H9 (cell line): ENCODE data around the gene IGDCC3. TPM values are rescaled to one million over a fixed set of nuclear protein-coding genes. Genes with fewer than 3 reads are reported as not detected.

Source experiments
- DNase-seq: peaks from one replicate; pipeline ENCODE4 v3.0.0-alpha.2; 2017
- H2AFZ ChIP-seq: one replicate; pipeline ENCODE4 v1.6.1; 2013; ENCODE audit warnings: mild to moderate bottlenecking, low read length, control low read depth, moderate library complexity
- H2AK5ac ChIP-seq: 2 replicates; pipeline ENCODE4 v1.6.1; 2013; ENCODE audit warnings: low read length, control low read depth, mixed read lengths; ENCODE audit not compliant: insufficient read length
- H2BK120ac ChIP-seq: one replicate; pipeline ENCODE4 v1.6.1; 2013; ENCODE audit warnings: low read depth, mild to moderate bottlenecking, low read length, control low read depth, inconsistent platforms; ENCODE audit not compliant: poor library complexity, severe bottlenecking
- H2BK12ac ChIP-seq: 2 replicates; pipeline ENCODE4 v1.6.1; 2013; ENCODE audit warnings: low read length, control low read depth, mixed read lengths, low read depth; ENCODE audit not compliant: insufficient read length
- H2BK15ac ChIP-seq: 2 replicates; pipeline ENCODE4 v1.6.1; 2013; ENCODE audit warnings: low read depth, low read length, control low read depth
- H2BK20ac ChIP-seq: one replicate; pipeline ENCODE4 v1.6.1; 2013; ENCODE audit warnings: low read depth, mild to moderate bottlenecking, low read length, control low read depth, inconsistent platforms; ENCODE audit not compliant: poor library complexity, severe bottlenecking
- H2BK5ac ChIP-seq: 2 replicates; pipeline ENCODE4 v1.6.1; 2013; ENCODE audit warnings: low read length, control low read depth, mixed read lengths; ENCODE audit not compliant: insufficient read length
- H3K14ac ChIP-seq: 2 replicates; pipeline ENCODE4 v1.6.1; 2013; ENCODE audit warnings: low read length, control low read depth; ENCODE audit not compliant: insufficient read depth
- H3K18ac ChIP-seq: 2 replicates; pipeline ENCODE4 v1.6.1; 2013; ENCODE audit warnings: low read depth, mild to moderate bottlenecking, mixed read lengths, low read length, control low read depth; ENCODE audit not compliant: insufficient read length
- H3K23ac ChIP-seq: 2 replicates; pipeline ENCODE4 v1.6.1; 2013; ENCODE audit warnings: low read length, control low read depth, mixed read lengths, low read depth; ENCODE audit not compliant: insufficient read length
- H3K23me2 ChIP-seq: 2 replicates; pipeline ENCODE4 v1.6.1; 2013; ENCODE audit warnings: low read depth, mild to moderate bottlenecking, mixed read lengths, low read length, control low read depth; ENCODE audit not compliant: insufficient read length, poor library complexity, severe bottlenecking
- H3K27ac ChIP-seq: 2 replicates; pipeline ENCODE4 v1.5.1; 2013; ENCODE audit warnings: low read length, control low read depth, mixed read lengths, low read depth; ENCODE audit not compliant: insufficient read length
- H3K27me3 ChIP-seq: 2 replicates; pipeline ENCODE4 v1.6.1; 2013; ENCODE audit warnings: low read length, control low read depth, inconsistent platforms; ENCODE audit not compliant: insufficient read depth
- H3K4ac ChIP-seq: 2 replicates; pipeline ENCODE4 v1.6.1; 2013; ENCODE audit warnings: low read depth, mild to moderate bottlenecking, control low read depth, inconsistent platforms, low read length, moderate library complexity
- H3K4me1 ChIP-seq: 2 replicates; pipeline ENCODE4 v1.6.1; 2013; ENCODE audit warnings: low read length, control low read depth, inconsistent platforms; ENCODE audit not compliant: insufficient read depth
- H3K4me2 ChIP-seq: 2 replicates; pipeline ENCODE4 v1.6.1; 2013; ENCODE audit warnings: low read length, control low read depth, mixed read lengths; ENCODE audit not compliant: insufficient read length, insufficient read depth
- H3K56ac ChIP-seq: 2 replicates; pipeline ENCODE4 v1.6.1; 2013; ENCODE audit warnings: low read depth, mild to moderate bottlenecking, mixed read lengths, low read length, control low read depth; ENCODE audit not compliant: insufficient read length
- H3K79me1 ChIP-seq: 2 replicates; pipeline ENCODE4 v1.6.1; 2013; ENCODE audit warnings: low read depth, mild to moderate bottlenecking, moderate library complexity, low read length, control low read depth, inconsistent platforms; ENCODE audit not compliant: insufficient read depth, poor library complexity, severe bottlenecking
- H3K79me2 ChIP-seq: 2 replicates; pipeline ENCODE4 v1.6.1; 2013; ENCODE audit warnings: low read length, control low read depth, inconsistent platforms; ENCODE audit not compliant: insufficient read depth
- H3K9ac ChIP-seq: 2 replicates; pipeline ENCODE4 v1.6.1; 2013; ENCODE audit warnings: low read length, control low read depth, mixed read lengths; ENCODE audit not compliant: insufficient read length; ENCODE audit errors: extremely low read depth
- H3K9me3 ChIP-seq: one replicate; pipeline ENCODE4 v1.6.1; 2013; ENCODE audit warnings: low read depth, low read length, inconsistent platforms; ENCODE audit not compliant: control insufficient read depth
- H3T11ph ChIP-seq: one replicate; pipeline ENCODE4 v1.6.1; 2013; ENCODE audit warnings: mild to moderate bottlenecking, low read length, control low read depth, inconsistent platforms
- H4K20me1 ChIP-seq: one replicate; pipeline ENCODE4 v1.6.1; 2013; ENCODE audit not compliant: control insufficient read depth, insufficient read length, insufficient read depth
- H4K5ac ChIP-seq: 2 replicates; pipeline ENCODE4 v1.6.1; 2013; ENCODE audit warnings: low read depth, mild to moderate bottlenecking, mixed read lengths, low read length, control low read depth; ENCODE audit not compliant: insufficient read length
- H4K8ac ChIP-seq: replicated peaks from 2 replicates; pipeline ENCODE4 v1.6.1; 2013; ENCODE audit warnings: low read length, control low read depth, mixed read lengths, low read depth; ENCODE audit not compliant: insufficient read length
- H4K91ac ChIP-seq: 2 replicates; pipeline ENCODE4 v1.6.1; 2013; ENCODE audit warnings: low read depth, mild to moderate bottlenecking, moderate library complexity, mixed read lengths, low read length, control low read depth; ENCODE audit not compliant: insufficient read length
- H3K27ac Mint-ChIP-seq, 3 experiments: 2 replicates in 2 of 3; 3 replicates in 1 of 3; pipeline ENCODE4 v1.8.0; 2020 to 2021; ENCODE audit warnings: mixed read lengths in 3 of 3, mild to moderate bottlenecking in 1 of 3, moderate library complexity in 1 of 3
- H3K27me3 Mint-ChIP-seq: 2 replicates; pipeline ENCODE4 v1.8.0; 2021; ENCODE audit warnings: low read depth, mild to moderate bottlenecking, moderate library complexity, mixed read lengths
- H3K36me3 Mint-ChIP-seq, 3 experiments: 2 replicates in 2 of 3; 3 replicates in 1 of 3; pipeline ENCODE4 v1.8.0; 2020 to 2021; ENCODE audit warnings: low read depth in 3 of 3, mixed read lengths in 3 of 3; ENCODE audit not compliant: insufficient read depth in 1 of 3
- H3K4me1 Mint-ChIP-seq, 2 experiments: 2 replicates each; pipeline ENCODE4 v1.8.0; 2020; ENCODE audit warnings: mixed read lengths in 2 of 2
- H3K4me3 Mint-ChIP-seq, 2 experiments: 2 replicates in 1 of 2; 3 replicates in 1 of 2; pipeline ENCODE4 v1.8.0; 2020 to 2021; ENCODE audit warnings: mild to moderate bottlenecking in 2 of 2, mixed read lengths in 2 of 2, moderate library complexity in 1 of 2
- H3K9me3 Mint-ChIP-seq, 2 experiments: 2 replicates in 1 of 2; 3 replicates in 1 of 2; pipeline ENCODE4 v1.8.0; 2020; ENCODE audit warnings: mild to moderate bottlenecking in 2 of 2, mixed read lengths in 2 of 2, moderate library complexity in 1 of 2
- CTCF ChIP-seq: fragments of 200-600 bp; sonication (generic); conservative IDR thresholded peaks from 3 replicates; pipeline ENCODE4 v1.8.0; 2021; ENCODE audit warnings: antibody characterized with exemption, mild to moderate bottlenecking
- WGBS: extraction: QIAGEN DNeasy Blood & Tissue Kit; methylation state at CpG from one replicate; pipeline ENCODE4 v1.1.7; 2013; ENCODE audit warnings: missing lambda C conversion rate, low lambda C conversion rate, mixed read lengths; ENCODE audit not compliant: insufficient read length; ENCODE audit errors: extremely low coverage; 5-methylcytosine and 5-hydroxymethylcytosine counted together
- total RNA-seq: library from RNA; stranded (reverse); gene quantifications from 2 replicates; pipeline ENCODE4 v1.2.1, GENCODE V29; 2021

Gene IGDCC3
- total RNA-seq, 1 experiment from 2014 or later, result 18.9 TPM

GRCh38 chr15:65309882-65310418 lies 67.9 kb downstream of the IGDCC3 start:
- Histone ChIP-seq H3K27me3 (no peaks in the 10 kb centered on the region), H3K4me2 (no peak overlapping the region), H3K23ac (no peak overlapping the region), H3K18ac (no peak overlapping the region), H3K23me2 (no peaks in the 10 kb centered on the region), H3K4ac (no peak overlapping the region), H3K79me1 (no peaks in the 10 kb centered on the region), H3K9me3 (no peaks in the 10 kb centered on the region), H2BK12ac (no peak overlapping the region), H3K27ac (no peak overlapping the region), H3K9ac (no peak overlapping the region), H3K14ac (no peak overlapping the region), H4K20me1 (no peaks in the 10 kb centered on the region), H4K8ac (no peak overlapping the region), H2BK5ac (no peak overlapping the region), H3K79me2 (no peaks in the 10 kb centered on the region), H2BK120ac (no peak overlapping the region), H3K56ac (no peak overlapping the region), H2BK20ac (no peak overlapping the region), H4K91ac (no peak overlapping the region), H2AFZ (no peak overlapping the region), H4K5ac (no peak overlapping the region), H2AK5ac (no peak overlapping the region), H3T11ph (no peak overlapping the region), H3K4me1 (no peaks in the 10 kb centered on the region), H2BK15ac (no peak overlapping the region)
- no peak for TF ChIP-seq CTCF
- peak overlapping the region in 2 of 3 experiments; percentile 50 to 74; a peak in 4 of 7 replicates for H3K27ac Mint-ChIP-seq
- no peaks in the 10 kb centered on the region for H3K36me3 Mint-ChIP-seq
- no peak overlapping the region for H3K4me3 Mint-ChIP-seq
- peaks cover 2% of the 10 kb centered on the region; the same call in 1 of the 2 replicates for H3K27me3 Mint-ChIP-seq
- no peak for DNase-seq
- no CpG with 5 or more reads among the region's 12 CpGs for WGBS
- H3K4me1 Mint-ChIP-seq, result peaks cover 12 to 16% of the 10 kb centered on the region in 2 experiments; a peak in 3 of 4 replicates
- H3K9me3 Mint-ChIP-seq, result no peaks in the 10 kb centered on the region
